ENCODE measurements around the gene MAB21L3. TPM values are rescaled to one million over a fixed set of nuclear protein-coding genes. Genes with fewer than 3 reads are reported as not detected.

MAB21L3 gene
- total RNA-seq, 1 experiment from 2014 or later: 0.21 TPM

DNA sequence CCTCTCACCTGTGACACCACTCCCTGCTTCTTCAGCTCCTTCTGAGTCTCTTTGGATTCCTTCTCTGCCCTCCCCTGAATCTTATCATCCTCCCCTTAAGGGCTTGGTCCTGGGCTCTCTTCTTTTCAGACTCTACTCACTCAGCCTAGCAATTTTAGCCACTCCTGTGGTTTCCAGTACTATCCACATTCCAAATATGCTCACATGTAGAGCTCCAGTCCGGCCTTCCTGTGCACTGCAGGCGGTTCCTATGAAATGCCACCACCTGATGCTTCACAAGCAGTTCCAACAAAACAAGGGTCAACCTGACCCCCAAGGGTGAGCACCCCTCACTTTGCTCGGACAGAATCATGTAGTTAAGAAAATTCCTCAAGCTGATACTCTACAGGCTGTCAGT lies 35.9 kb downstream of the MAB21L3 start:
- intact Hi-C loops (cut with micrococcal nuclease; ENCODE audit: unreplicated experiment): no loop called here
- CTCF ChIA-PET: no interaction called here
- H3K27ac Mint-ChIP-seq (ENCODE audit: unreplicated experiment): no peak overlapping the region
- H3K27me3 Mint-ChIP-seq (ENCODE audit: unreplicated experiment): no peaks in the 10 kb centered on the region
- peaks cover 7% of the 10 kb centered on the region for H3K4me1 Mint-ChIP-seq (ENCODE audit: low read depth, unreplicated experiment)
- no peaks in the 10 kb centered on the region for H3K36me3 Mint-ChIP-seq (ENCODE audit: insufficient read depth, unreplicated experiment)
- no peak overlapping the region for H3K4me3 Mint-ChIP-seq (ENCODE audit: low read depth, unreplicated experiment)
- no peak for DNase-seq
- no peak for TF ChIP-seq CTCF (IDR thresholded peaks at IDR 0.05; ENCODE audit: unreplicated experiment)
- BruUV-seq (replicated peaks): no TSS peak
- H3K9me3 Mint-ChIP-seq (ENCODE audit: low read depth, unreplicated experiment): peaks cover 4% of the 10 kb centered on the region

DNA sequence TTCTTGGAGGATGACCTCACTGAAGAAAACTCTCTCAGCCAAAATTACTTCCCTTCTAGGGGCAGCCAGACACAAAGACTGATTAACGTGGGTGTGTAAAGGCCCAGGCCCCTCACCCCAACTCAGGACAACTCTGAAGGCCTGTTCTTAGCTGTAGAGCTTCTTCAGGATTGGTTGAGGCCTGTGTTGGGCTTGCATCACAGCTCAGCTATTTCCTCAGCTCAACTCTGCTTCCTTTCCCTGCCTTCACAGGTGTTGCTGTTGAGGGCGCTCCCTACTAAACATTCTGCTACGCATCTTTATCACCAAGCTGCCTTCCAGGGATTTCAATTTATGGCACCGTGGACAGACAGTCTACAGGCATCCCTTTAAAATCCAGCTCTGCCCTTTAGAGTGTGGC lies 36.8 kb downstream of the MAB21L3 start:
- CTCF ChIA-PET: interaction anchor here (0.7 kb wide), 1 partner anchor 1136 kb away, joined by 3 read pairs; no protein-coding TSS in a partner anchor
- H3K27me3 Mint-ChIP-seq (ENCODE audit: unreplicated experiment): no peaks in the 10 kb centered on the region
- H3K27ac Mint-ChIP-seq (ENCODE audit: unreplicated experiment): no peak overlapping the region
- H3K9me3 Mint-ChIP-seq (ENCODE audit: low read depth, unreplicated experiment): peaks cover 4% of the 10 kb centered on the region
- DNase-seq: no peak
- BruUV-seq (replicated peaks): no TSS peak
- intact Hi-C loops (cut with micrococcal nuclease; ENCODE audit: unreplicated experiment): no loop called here
- no peak for TF ChIP-seq CTCF (IDR thresholded peaks at IDR 0.05; ENCODE audit: unreplicated experiment)
- H3K4me1 Mint-ChIP-seq (ENCODE audit: low read depth, unreplicated experiment): peaks cover 12% of the 10 kb centered on the region
- H3K4me3 Mint-ChIP-seq (ENCODE audit: low read depth, unreplicated experiment): no peak overlapping the region
- no peaks in the 10 kb centered on the region for H3K36me3 Mint-ChIP-seq (ENCODE audit: insufficient read depth, unreplicated experiment)

- CTCF ChIA-PET: no interaction called here
- no peaks in the 10 kb centered on the region for H3K27me3 Mint-ChIP-seq (ENCODE audit: unreplicated experiment)
- H3K4me3 Mint-ChIP-seq (ENCODE audit: low read depth, unreplicated experiment): no peak overlapping the region
- H3K36me3 Mint-ChIP-seq (ENCODE audit: insufficient read depth, unreplicated experiment): no peaks in the 10 kb centered on the region
- no TSS peak for BruUV-seq (replicated peaks)
- TF ChIP-seq CTCF (IDR thresholded peaks at IDR 0.05; ENCODE audit: unreplicated experiment): no peak
- DNase-seq: no peak
- peaks cover 21% of the 10 kb centered on the region for H3K4me1 Mint-ChIP-seq (ENCODE audit: low read depth, unreplicated experiment)
- peaks cover 3% of the 10 kb centered on the region for H3K9me3 Mint-ChIP-seq (ENCODE audit: low read depth, unreplicated experiment)
- intact Hi-C loops (cut with micrococcal nuclease; ENCODE audit: unreplicated experiment): no loop called here
- no peak overlapping the region for H3K27ac Mint-ChIP-seq (ENCODE audit: unreplicated experiment)
These were observed 37.8 kb downstream of the MAB21L3 start for GRCh38 chr1:116148967-116149366.

- TF ChIP-seq CTCF (IDR thresholded peaks at IDR 0.05; ENCODE audit: unreplicated experiment): no peak
- H3K4me1 Mint-ChIP-seq (ENCODE audit: low read depth, unreplicated experiment): peaks cover 27% of the 10 kb centered on the region
- no peaks in the 10 kb centered on the region for H3K9me3 Mint-ChIP-seq (ENCODE audit: low read depth, unreplicated experiment)
- no peaks in the 10 kb centered on the region for H3K36me3 Mint-ChIP-seq (ENCODE audit: insufficient read depth, unreplicated experiment)
- H3K27me3 Mint-ChIP-seq (ENCODE audit: unreplicated experiment): no peaks in the 10 kb centered on the region
- H3K4me3 Mint-ChIP-seq (ENCODE audit: low read depth, unreplicated experiment): no peak overlapping the region
- intact Hi-C loops (cut with micrococcal nuclease; ENCODE audit: unreplicated experiment): loop anchor here (5.0 kb wide), 1 partner anchor 222 kb away; the partner anchor contains the start of gene ATP1A1
- H3K27ac Mint-ChIP-seq (ENCODE audit: unreplicated experiment): no peak overlapping the region
- DNase-seq: no peak
- no TSS peak for BruUV-seq (replicated peaks)
- CTCF ChIA-PET: interaction anchor here (0.8 to 0.9 kb wide), 2 partner anchors 27 to 335 kb away, joined by 3 to 5 read pairs; no protein-coding TSS in a partner anchor
These were observed 39.2 kb downstream of the MAB21L3 start for GRCh38 chr1:116150368-116150767.

Data from Calu3 (cell line).